SH-SY5Y (cell line): ENCODE measurements around the gene AHI1.
A peak's percentile ranks its signal among the peaks of the same experiment; 100 is the strongest.

Experiments
- GATA2 ChIP-seq: IDR thresholded peaks from 2 replicates; pipeline ENCODE4 v1.6.1; 2011; ENCODE audit warnings: mild to moderate bottlenecking, low read depth, low read length
- GATA3 ChIP-seq: IDR thresholded peaks from 2 replicates; pipeline ENCODE4 v1.6.1; 2011; ENCODE audit warnings: low read depth, mild to moderate bottlenecking, low read length, moderate library complexity

The AHI1 gene

DNA sequence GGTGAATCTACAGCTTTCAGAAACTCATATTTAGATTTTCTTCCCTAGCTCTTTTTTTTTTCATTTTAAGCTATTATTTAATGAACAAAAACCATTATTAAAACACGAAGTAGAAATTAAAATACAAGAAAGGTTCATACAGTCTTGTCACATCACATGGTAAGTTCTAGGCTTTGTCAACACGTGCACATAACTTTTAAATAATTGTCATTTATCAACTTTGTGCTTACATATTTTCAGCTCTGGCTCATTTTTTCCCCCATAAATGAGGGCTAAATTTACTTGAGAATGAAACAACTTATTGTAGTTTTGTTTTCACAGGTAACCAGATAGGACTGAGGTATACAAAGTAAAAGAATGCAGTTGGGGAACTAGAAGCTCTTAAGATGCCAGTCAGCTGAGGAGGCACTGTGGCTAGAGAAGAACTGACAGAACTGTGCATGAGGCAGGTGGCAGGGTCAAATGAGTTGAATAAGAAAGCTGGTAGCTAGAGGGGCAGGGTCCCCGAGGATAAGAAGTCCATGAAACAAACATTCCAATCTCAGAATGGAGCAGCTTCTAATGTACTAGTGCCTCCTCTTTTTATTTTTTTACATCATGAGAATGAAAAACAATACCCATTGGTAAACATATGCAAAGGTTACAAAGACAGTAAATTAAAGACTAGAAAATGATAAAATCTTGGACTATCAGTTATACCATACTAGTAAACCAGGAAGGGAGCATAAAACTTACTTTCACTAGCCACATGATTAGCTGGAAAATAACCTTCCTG lies 174.9 kb downstream of the AHI1 start:
- TF ChIP-seq GATA3 (no peak), GATA2 (no peak)

DNA sequence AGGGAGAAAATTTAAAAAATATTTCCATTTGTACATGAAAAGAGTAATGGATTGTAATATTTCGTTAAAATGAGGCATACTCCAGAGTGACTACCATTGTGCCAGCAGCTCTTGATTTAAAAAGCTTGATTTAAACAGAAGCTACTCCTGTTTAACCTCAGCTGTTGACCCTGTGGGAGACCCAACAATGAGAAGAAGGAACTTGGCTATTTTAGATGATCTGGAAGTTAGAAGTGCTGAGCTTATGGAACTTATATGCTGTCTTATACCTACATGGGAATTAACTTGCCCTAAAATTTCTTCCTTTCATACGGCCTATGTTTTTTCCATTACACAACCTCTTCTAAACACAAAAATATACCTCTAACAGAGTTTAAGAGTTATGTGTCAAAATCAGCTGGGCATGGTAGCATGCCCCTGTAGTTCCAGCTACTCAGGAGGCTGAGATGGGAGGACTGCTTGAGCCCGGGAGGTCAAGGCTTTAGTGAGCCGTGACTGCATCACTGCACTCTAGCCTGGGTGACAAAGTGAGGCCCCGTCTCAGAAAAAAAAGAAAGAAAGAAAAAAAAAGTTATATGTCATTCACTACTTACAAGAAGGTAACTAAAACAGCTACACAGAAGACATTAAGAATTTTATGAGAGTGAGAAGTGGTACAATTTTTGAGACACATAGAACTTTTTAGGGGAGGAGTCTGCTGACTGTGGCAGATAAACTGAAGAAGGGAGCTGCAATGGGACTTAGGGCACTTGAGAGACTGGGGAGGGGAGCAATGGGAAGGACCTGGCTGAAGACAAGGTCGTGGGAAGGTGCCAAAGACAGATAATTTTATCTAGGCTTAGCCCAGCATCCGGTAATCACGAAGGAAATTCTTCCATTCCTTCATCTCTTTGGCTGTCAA lies 176.6 kb downstream of the AHI1 start:
- TF ChIP-seq GATA3 (no peak), GATA2 (no peak)

DNA sequence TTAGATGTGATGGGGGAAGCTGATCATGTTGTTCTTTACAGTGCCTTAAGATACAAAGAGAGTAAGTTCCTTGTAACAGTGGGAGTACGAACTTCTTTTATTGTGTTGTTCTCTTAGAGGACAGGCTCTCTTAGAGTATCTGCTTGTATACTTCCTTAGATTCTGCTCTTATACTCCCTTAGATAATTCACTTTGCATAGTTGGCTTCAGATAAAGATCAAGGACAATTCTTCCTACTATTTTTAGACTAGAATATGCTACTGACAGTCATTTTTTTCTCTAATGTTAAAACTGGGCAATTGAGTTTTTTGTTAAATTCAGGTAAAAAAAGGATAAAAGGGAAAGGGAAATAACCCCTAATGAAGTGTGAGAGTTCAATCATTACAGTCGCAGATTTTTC lies 177.7 kb downstream of the AHI1 start:
- TF ChIP-seq GATA2, result no peak
- no peak for TF ChIP-seq GATA3

DNA sequence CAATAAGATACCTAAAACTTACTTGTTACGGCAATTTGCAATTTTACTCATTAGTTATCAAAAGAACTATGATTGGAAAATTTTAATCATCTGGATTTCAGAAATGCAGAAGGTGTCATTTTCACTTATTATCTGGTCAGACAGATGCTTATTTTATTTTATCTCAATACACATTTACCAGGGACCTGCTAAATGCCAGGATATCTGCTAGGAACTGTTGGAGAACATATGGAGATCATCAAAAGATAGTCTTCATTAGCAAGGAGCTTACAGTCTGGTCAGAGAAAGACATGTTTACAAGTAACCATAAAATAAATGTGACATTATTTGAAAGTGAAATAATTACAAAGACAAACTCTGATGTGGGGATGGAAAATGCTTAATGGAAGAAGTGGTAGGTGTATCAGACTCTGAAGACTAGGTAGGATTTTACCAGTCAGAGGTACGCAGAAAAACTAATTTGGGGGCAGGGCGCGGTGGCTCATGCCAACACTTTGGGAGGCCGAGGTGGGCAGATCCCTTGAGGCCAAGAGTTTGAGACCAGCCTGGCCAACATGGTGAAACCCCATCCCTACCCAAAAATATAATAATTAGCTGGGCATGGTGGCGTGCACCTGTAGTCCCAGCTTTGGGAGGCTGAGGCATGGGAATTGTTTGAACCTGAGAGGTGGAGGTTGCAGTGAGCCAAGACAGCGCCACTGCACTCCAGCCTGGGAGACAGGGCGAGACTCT lies 178.6 kb downstream of the AHI1 start:
- TF ChIP-seq GATA2, result no peak
- TF ChIP-seq GATA3, result peak; percentile 45; the same call in 1 of the 2 replicates

DNA sequence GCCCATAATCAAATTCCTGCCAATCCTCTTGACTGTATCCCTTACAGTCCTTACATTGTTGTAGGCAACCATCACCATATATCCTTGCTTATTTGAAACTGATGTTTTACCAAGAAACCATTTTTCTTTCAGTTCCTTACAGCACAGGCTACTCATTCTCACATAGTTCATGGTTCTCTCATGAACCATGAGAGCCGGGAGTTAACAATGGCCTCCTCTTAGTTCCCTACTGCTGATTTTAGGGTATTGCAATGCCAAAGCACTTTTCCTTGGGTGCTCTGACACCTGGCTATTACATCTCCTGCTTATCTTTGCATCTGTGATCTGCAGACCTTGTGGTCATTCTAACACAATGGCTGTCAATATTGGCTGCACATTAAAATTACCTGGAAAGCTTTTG lies 183.0 kb downstream of the AHI1 start:
- TF ChIP-seq GATA3, result no peak

DNA sequence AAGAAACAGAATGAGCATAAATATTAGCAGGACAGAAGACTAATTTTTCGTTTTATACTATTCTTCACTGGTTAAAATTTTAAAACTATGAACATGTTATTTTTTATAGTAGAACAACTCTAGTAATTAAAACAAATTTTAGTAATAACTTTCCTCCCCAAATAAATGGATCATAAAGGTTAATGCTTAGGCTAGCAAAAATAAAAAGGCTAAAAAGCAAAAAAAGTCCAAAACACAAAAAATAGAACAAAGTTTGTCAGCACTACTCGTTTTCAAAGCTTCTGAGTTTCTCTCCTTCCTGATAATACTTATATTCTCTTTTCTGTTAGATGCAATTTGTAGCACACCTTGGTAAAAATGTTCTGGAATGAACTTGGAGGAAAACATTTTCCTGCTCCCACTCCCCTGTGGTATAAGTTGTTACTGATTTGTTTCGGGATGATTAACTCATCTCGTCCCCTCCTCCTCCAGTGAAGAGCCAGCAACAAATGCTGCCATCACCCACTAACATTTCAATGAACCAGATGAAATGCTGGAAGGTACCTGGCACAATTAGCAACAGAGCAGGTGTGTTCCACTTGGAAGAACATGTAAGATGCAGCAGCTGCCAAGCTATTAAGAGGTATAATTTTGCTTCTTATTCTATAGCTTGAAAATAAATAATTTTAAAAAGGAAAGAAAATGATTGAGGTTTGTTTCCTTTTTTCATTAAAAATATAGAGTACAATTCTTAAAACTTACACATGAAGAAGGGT lies 185.9 kb downstream of the AHI1 start:
- no peak for TF ChIP-seq GATA3
- TF ChIP-seq GATA2, result no peak

DNA sequence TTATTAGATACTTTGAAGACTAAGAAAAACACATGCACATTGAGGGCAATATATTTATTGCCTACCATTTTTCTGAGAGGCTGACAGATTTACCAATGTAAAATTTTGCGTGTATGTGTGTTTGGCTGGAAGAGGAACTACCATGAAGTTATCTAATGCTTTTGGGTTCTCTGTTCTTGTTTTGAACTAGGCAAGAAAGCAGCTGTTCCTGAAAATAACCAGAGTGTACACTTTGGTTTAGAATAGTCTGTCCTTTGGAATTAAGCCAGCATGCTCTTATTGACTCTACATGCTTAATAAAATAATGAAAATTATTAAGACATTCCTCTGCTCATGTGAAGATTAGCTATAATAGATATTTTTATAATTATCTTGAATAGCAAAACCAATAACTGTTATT lies 187.2 kb downstream of the AHI1 start:
- TF ChIP-seq GATA3, result no peak
- TF ChIP-seq GATA2, result no peak

DNA sequence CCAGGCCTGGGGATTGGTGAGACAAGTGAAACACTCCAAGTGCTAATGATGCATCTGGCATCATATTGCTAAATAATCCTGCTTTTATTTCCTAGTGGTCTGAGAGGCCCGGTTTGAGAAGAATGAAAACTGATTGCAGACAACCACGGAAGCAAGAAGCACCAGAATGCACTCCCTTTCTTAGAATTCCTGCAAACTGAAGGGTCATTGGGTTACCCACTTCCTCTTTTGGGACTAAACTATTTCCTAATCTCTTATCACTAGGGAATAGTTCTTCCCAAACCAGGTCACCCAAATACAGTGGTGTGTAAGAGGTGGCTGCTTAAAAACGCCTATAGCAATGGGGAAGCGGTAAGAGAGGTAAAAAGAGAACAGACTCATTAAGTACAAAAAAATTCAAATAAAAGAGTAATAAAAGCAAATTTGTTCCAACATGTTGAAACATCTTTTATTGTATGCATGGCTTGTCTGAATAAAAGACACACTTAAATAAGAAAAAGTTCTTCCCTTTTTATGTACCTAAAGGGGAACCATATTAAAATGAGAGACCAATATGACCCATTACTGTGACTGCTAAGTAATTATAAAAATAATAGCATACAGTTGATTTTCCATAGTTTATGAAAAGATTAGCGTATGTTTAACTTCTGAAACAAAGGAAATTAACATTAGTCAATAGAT lies 190.7 kb downstream of the AHI1 start:
- TF ChIP-seq GATA3 (no peak), GATA2 (no peak)

DNA sequence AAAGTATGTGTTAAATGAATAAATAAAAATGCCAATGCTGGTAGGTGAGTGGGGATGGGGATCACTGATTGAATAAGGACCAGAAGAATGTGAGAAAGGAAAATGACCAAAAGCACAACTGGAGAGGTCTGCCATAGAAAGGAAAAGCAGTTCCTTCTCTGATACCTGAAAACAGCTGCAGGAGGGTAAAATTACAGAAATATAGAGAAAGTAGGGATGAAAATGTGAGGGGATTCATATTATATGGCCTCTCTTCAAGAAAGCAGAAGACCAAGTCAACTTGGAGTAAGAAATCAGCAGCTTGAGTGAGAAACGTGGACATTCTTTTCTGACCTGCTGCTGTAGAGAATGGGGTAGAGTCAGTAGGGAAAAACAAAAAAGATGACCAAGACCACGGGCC lies 191.4 kb downstream of the AHI1 start:
- TF ChIP-seq GATA2 (no peak), GATA3 (no peak)

DNA sequence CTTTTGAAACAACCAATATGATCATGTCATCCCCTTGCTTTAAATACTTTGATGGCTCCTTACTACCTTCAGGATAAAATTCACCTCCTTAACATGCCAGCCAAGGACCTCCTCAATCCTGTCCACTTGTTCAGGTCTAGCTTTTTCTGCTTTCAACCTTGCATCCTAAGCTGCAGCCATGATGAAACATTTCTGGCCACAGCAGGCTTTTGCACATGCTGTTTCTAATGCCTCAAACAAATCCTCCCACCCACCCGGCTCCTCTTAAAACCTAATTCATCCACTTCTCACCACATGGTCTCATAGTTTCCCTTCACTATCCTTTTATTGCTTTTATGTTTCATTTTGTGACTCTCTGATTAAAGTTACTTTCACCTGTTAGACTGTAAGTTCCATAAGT lies 191.9 kb downstream of the AHI1 start:
- TF ChIP-seq GATA2, result no peak
- no peak for TF ChIP-seq GATA3

DNA sequence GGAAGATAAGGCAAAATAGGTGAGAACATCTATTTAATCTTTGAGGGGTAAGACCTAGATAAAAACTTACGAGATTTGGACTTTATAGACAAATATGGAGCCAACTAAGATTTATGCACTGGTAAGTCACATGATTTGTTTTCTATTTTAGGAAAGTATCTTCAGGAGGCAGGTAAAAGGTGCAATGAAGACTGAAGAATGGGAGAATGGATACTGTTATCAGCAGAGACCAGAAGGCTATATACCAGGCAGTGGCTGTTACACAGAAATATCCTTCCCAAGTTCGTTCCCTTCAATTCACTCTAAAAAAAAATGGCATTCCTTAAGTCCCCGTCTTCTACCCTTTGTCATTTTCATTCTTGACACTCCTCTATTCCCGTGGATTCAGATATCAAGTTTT lies 192.7 kb downstream of the AHI1 start:
- TF ChIP-seq GATA2 (no peak), GATA3 (no peak)

DNA sequence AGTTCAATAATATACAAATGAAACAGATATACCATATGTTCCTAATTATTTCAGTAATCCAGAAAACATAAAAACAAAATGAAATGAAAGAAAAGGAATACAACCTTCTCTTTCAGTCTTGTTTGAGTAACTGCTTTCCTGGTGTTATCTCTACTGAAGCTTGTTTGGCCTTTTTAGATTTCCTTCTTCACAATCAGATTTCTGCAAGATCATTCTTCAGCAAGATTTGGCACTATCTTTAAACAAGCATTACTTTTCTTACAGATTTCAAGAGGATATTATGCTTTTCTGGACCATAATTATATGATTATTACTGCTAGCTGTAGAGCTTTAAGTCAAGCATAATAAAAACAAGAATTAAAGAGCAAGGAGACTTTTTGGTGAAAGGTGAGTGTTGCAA lies 196.2 kb downstream of the AHI1 start:
- TF ChIP-seq GATA3 (no peak), GATA2 (no peak)

DNA sequence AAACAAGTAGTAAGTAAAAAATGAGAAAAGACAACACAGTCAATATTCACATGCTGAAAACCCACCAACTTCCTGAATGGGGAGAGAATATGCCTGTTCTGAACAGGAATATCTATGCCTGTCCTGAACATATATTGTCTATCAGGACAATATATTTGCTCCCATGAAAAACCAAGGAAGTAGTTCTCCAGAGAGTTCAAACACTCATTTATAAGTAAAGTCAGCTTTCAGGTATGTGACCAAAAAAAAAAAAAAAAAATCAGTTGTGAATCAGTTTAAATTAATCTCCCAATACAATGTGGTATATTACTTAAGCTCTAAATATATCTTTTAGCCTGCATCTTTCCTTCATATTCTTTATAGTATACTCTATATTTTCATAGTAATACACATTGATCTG lies 197.0 kb downstream of the AHI1 start:
- TF ChIP-seq GATA3 (no peak), GATA2 (no peak)

DNA sequence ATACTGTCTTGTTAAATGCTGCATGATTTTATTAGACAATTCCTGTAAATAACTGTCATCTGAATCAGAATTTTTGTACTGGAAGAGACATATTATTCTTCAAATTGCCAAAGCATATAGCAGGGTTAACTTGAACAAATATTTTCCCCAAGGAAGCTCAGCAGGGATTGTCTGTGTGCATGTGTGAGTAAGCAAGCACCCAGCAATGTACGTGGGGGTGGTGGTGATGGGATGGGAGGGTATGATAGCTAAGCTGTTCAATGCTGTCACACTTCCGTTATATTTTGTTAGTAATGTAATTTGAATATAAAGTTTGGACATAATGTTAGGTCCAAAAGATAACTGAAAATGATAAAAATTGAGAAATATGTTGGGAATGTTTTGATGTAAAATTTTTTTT lies 198.3 kb downstream of the AHI1 start:
- TF ChIP-seq GATA2 (no peak), GATA3 (no peak)
